Measurements from ENCODE around the gene LECT2.

Gene LECT2

DNA sequence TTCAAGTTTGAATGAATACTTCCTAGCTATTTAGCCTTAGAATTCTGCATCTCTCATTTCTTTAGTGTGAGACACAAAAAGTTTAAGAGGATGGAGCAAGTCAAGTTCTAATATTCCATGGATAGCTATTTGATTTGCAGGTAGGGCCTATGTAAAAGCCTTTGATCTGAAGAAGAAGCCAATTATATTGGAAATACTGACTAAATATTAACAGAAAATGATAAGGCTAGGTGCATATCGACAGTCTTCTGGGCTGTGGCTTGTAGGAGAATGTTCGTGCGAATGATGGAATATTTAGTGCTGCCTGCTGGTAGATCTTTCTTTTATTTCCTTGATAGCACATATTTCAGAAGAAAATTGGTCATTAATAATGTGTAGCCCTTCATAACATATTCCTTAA is at the start of gene LECT2:
LECT2 (minus strand) TSS at position 85 of the 400 bp plus-strand sequence. CDS start 150 bp downstream, outside the sequence.
- no peak for DNase-seq (ENCODE audit: low spot score)

DNA sequence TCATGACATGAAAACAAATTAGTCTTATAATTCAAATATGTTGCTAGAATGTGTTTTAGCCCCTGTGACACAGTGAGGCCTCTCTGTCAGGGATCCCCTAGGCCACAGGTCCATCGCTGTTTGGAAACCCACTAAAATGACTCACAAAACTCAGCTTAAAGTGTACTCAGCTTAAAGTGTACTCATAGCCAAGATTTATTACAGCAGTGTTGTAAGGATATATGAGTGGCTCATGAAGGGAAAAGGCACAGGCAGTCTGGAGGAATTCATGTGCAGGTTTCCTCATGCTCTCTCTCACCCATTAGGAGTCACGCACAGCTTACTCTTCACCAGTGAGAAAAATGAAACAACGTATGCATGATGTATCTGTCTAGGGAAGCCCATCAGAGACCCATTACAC is 49.7 kb upstream of the LECT2 start:
- no peak for DNase-seq (ENCODE audit: low spot score)

DNA sequence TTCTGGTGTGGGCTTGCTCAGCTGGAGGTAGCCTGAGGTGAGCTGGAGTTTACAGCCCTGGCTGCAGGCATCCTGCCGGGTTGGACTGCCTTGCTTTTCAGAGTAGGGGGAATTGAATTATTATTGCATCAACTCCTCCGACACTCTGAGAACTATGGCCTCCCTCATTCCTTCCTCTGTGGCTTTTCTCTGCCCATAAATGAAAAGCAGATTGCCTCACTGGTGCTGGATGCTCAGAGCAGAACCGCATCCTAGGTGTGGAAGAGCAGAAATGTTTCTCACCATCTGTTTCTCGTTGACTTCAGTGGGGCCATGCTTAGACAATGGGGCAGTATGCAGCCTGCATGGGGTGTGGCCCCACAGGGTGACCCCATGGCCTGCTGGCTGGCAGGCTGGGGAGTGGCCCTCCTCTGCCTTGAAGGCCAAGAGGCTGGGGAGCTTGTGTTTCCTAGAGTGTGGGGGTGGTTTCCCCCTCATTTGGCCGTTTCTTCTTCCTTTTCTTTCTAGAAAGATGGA is 46.7 kb upstream of the LECT2 start:
- no peak for DNase-seq (ENCODE audit: low spot score)

DNA sequence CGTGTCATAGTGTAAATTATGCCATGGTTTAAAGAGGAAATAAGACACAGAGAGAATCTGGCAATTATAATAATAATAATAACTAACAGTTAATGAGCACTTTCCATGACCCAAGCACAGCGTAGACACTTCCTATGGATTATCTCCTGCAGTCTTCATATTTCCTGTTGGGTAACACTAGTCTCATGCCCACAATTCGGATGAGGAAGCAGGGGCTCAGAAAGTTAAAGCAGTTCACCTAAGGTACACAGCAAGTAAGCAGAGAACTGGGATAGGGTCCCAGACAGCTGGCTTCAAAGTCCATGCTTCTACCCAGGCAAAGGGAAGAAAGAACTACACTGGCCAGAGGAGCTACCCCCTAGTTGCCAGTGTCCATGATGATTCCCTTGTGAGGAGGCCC is 46.1 kb upstream of the LECT2 start:
- DNase-seq (ENCODE audit: low spot score) = no peak

DNA sequence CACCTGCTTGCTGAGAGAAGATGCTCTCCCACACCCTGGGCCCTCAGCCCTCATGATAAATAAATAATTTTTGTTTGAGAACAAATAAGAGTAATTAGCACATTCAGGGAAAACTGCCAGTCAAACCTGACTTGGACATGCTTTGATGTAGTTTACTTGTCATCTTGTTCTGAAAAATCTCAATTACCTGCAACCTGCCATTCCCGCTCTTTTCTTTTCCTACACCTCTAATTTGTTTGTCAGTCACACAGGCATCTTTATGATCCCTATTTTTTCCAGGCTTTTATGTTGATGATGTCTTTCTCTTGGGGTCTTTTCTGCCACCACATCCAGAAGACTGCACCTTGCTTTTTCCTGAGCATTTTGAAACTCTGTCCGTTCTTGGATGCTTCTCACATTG is 45.4 kb upstream of the LECT2 start:
- DNase-seq (ENCODE audit: low spot score) = no peak

DNA sequence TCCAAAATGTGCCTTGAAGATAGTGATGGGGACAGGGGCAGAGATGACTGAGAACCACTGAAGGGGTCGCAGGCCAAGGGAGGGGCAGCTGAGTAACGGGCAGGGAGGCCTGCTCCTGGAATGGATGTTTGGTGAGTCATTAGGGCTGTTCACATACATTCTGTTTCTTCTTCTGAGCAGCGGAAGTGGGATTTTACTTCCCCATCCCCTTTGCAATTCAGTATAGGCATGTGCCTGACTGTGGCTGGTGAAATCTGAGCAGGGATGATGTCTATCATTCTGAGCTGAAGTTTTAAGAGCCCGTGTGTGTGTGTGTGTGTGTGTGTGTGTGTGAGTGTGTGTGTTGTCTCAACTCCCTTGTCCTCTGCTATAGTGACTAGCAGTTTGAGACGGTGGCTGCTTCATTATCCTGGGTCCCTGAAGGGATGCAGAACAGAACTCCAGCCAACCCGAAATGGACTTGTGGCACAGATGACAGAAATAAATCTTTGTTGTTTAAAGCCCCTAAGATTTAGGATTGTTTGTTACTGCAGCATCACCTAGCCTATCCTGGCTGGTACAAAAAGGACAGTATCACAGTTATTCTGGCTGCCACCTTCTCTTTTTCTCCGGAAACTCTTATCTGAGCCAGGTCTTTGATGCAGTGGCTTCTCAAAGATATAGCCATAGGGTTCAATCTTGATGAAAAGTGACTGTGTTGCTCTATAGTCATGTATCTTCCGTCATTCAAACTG is 44.8 kb upstream of the LECT2 start:
- no peak for DNase-seq (ENCODE audit: low spot score)

DNA sequence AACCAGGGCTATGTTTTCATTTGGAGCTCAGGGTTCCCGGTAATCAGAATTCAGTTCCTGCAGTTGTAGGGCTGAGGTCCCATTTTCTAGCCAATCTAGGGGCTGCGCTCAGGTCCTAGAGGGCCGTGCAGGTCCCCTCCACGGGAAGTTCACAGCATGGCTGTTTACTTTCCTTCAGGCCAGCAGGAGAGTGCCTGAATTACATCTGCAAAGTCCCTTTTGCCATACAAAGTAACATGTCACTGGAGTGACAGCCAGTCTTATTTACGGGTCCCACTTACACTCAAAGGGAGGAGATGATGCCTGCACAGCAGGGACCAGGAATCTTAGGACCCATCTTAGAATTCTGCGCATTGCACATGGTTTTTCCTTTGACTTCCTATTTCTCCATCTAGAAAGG is 44.1 kb upstream of the LECT2 start:
- DNase-seq (ENCODE audit: low spot score) = no peak

DNA sequence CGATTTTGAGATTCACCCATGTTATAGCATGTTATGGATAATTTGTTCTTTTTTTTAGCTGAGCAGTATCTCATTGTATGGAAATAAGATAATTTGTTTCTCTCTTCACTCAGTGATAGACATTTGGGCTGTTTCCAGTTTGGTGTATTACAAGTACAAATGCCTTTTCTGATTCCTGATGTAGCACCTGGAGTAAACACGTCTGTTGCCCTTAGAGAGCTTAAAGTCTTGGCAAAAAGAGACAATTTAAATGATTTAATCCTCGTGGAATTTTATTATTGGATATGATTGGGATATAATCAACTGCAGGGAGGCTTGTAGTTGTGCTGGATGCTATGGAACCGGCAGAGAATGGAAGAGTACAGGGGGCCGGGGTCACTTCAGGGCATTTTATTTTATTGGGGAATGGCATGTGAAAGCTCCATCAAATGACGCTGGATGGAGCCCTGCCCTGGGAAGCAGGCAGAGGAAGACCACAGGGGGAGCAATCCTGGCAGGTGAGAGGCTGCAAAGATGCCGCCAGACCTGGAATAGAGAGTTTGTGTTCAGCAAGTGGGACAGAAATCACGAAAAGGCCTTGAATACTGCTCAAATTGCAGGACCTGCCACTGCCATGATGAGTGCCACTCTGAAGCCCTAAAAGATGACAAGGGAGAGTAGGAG is 43.0 kb upstream of the LECT2 start:
- no peak for DNase-seq (ENCODE audit: low spot score)

DNA sequence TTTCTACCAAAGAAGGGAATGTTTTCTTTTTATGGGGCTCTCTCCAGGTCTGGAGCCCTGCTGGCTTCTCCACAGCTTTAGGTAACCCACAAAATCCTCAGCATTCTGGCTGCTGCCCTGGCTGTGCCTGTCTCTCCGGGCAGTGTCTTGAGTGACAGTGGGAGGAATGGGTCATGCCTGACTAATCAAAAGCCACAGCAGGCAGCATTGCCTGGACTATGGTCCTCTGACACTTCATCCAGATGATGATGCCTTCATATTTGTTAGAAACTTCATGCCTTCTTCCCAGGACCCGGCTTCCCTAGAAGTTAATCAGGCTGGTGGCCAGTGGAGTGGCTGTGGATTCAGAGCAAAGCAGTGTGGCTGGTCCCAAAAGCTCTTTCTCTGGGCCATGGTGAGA is 41.8 kb upstream of the LECT2 start:
- no peak for DNase-seq (ENCODE audit: low spot score)

DNA sequence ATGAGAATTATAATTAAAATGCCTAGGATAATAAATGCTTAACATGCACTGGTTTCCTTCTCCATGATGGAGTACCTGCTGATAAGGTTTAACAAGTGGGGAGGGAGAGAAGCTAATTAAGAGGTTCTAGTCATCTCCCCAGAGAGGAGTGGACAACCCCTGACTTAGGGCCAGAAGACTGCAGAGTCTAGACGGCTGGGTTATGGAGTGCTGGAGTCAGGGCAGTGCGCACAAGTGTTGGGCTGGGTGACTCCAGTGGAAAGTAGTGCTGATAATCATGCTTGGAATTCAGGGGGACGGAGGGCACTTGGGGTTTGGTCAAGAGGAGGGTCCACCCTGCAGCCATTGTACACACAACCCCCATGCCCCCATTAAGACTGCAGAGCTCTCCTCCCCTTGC is 41.2 kb upstream of the LECT2 start:
- no peak for DNase-seq (ENCODE audit: low spot score)

DNA sequence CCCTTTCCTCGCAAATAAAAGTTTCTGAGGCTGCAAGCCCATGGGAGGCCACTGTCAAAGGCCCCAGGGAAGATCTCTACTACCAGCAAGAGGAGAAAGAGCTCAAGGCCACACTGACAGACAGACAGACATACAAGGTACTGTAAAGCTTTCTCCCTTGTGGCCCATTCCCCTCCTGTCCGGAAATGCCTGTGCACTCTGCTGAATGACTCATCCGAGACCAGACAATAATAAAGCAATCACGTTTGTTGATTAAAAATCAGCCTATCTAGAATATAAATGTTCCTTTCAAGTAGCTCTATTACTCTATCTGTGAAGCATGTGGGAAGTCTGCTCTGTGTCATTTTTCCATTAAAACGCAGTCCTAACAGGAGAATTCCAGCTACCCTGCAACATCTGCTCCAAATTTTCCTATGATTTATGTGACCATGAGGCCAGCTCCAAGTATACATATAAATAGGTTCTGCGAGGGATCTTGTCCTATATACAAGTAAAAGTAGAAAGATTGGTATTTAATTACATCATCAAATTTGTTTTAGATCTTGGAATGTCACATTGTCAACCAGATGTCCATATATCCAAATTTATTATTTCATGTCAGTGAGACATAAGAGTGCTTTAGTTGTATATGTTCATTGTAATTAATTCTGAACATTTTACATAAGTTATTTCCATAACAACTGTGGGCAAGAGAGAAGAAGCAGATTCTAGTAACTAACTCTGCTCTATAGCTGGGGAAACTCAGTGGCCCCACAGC is 39.3 kb upstream of the LECT2 start:
- no peak for DNase-seq (ENCODE audit: low spot score)

DNA sequence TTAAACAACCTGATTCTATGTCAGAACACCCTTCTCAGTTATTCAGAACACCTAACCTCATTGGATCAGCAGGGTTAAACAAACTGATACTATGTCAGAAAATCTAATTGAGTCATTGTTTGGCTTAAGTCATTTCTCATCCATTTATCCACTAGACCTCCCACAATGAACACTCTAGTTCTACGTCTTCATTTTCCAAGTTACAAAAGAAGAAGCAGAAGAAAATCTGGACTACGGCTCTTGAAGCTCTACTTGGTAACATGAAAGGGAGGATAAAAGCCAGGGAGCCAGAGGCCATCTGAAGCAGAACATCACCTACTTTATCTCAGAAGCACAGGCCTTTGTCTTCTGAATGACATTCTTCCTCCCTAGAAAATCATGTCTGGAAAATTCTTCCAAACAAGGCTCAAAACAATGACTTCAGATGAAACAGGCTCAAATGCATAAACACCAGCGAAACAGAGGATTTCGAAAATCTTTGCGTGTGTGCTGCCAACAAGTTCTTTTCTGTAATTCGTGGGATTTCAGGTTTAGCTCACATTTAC is 38.6 kb upstream of the LECT2 start:
- no peak for DNase-seq (ENCODE audit: low spot score)

DNA sequence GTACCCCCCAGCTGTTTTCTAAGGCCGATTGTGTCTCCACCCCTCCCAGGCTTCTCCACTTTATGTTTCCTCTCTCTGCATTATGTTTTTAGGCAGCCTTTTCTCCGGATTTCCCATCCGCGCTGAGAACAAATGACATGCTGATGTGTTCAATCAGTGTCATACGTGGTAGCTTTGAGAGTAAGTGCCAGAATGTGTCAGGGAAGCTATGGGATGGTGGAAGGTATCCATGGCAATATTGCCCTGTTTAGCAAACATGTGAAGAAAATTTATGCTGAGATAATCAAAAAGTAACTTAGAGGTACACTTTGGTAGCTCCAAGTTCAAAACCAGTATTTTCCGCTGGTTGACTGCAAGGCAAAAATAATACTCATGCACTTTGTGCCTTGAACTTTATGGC is 36.6 kb upstream of the LECT2 start:
- DNase-seq (ENCODE audit: low spot score) = no peak

DNA sequence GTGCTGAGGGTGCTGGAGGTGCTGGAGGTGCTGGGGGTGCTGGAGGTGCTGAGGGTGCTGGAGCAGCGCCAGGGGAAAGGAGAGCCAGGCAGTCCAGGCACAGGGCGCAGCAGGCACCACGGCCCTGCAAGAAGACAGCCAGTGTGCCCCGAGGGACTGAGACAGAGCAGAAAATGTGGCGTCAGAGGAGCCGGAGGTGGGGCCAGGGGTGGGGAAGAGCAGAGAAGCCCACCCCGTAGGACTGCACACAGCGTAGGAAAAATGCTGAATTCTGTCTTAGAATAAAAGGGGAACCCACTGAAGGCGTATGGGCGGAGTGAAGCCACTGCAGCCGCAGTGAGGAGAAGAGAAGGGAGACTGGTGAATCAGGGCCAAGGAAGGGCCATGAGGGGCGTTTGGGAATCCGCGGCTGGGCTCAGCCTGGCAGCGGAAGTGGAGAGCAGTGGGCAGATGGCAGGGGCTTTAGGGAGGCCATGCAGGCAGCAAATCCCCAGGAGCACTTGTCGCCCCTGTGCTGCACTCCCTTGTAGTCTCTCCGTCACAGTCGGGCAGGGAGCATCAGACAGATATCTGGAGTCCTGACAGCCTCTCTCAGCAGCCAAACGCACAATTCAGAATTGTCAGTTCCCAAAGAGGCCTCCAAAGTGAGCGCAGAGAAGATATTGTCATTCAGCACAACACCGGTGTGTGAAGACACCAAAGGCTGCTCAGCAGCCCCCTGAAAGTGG is 35.9 kb upstream of the LECT2 start:
- DNase-seq (ENCODE audit: low spot score) = no peak

DNA sequence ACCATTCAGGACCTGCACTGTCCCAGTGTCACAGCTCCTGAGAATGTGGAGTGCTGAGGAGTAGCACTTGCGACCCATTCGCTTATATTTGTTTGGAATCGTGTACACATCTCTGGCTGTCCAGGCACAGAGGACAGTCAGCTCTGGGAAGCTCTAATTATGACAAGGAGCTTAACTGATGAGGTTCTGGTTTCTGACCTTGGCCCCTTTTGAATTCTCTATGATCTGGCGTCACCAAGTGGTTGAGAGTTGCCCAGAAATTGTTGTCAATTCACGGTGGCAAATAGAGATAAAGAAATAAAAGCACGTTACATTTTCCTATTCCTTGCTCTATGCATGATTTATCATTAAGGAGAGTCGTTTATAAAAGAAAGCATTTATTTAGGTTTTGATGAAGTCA is 34.9 kb upstream of the LECT2 start:
- no peak for DNase-seq (ENCODE audit: low spot score)

DNA sequence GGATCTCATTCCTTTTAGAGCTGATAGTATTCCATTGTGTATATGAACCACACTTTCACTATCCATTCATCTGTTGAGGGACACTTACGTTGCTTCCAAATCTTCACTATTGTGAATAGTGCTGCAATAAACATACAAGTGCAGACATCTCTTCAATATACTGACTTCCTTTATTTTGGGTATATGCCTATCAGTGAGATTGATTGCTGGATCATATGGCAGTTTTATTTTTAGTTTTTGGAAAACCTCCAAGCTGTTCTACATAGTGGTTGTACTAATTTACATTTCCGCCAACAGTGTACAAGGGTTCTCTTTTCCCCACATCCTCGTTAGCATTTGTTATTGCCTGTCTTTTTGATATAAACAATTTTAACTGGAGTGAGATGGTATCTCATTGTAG is 33.8 kb upstream of the LECT2 start:
- no peak for DNase-seq (ENCODE audit: low spot score)

DNA sequence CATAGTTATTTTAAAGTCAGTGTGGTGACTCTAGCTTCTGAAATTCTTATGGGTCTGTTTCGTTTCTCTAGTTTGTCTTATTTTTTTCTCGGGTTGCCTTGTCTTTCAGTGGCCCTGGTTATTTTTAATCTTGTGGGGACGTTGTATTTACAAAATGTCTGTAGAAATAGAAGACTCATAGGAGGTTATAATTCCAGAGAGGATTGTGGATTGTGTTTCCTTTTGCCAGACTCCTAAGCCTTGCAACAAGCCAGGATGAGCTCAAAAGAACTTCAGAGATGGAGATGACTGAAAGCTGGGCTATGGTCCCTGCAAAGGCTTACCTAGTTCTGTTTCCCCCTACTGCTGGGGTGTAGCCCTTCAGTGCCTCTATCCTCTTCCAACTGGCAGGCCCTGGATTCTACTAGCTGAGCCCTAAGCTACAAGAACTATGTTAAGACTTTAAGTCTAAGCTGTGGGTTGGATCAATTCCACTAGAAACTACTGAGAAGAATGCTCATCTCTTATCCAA is 32.2 kb upstream of the LECT2 start:
- no peak for DNase-seq (ENCODE audit: low spot score)

DNA sequence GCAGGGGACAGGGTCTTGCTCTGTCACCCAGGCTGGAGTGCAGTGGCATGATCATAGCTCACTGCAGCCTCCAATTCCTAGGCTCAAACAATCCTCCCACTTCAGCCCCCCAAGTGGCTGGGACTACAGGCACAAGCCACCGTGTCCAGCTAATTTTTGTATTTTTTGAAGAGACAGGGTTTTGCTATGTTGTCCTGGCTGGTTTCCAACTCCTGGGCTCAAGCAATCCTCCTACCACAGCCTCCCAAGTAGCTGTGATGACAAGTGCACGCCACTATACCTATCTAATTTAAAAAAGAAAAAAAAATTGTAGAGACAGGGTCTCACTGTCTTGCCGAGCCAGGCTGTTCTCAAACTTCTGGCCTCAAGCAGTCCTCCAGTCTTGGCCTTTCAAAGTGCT is 31.6 kb upstream of the LECT2 start:
- DNase-seq (ENCODE audit: low spot score) = no peak

DNA sequence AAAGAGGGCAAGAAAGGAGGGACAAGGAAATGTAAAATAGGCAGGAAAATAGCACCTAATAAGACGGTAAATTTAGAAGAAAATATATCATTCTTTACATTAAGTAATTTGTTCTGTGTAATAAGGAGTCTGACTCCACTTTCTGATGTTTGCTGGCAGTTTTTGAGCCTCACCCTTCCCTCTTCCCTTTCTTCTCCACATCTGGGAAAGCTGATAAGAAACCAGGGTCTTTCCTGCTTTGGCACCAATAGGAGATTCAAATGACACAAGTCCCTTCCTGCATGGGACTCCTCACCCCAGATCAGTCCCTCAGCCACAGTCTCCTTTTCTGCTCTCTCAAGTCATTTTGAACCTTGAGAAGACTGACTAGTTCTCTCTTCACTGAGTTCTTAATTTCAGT is 31.2 kb upstream of the LECT2 start:
- DNase-seq (ENCODE audit: low spot score) = no peak

DNA sequence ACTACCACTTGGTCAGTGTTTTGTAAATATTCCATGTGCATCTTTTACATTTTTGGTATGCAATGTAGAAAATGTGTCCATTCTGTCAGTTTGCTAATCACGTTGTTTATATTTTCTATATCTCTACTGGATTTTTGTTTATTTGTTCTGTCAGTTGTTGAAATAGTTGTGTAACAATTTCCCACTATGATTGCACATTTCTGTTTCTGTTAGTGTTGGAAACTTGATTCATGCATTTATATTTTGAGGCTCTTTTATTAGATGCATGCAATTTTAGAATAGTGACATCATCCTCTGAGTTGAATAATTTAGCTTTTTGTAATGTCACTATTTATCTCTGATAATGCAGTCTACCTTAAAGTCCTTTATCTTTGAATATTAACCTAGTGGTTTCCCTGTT is 25.8 kb upstream of the LECT2 start:
- no peak for DNase-seq (ENCODE audit: low spot score)

DNA sequence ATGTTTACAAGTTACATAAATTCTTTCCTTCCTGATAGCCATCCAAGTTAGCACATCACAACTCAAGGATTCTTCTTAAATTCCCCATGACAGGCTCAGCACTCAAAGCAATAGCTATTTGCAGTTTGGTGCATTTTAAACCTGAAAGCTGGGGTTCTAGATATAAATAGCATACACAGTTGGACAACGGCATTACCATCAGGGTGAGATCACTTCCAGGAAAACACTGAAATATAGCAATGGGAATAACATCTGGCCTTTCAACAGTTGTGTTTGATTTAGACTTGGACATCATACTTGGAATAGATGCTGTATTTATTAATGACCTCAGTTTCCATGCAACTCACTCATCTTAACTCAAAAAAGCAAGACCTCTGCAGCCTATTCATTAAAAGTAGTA is 24.7 kb upstream of the LECT2 start:
- DNase-seq (ENCODE audit: low spot score) = no peak

DNA sequence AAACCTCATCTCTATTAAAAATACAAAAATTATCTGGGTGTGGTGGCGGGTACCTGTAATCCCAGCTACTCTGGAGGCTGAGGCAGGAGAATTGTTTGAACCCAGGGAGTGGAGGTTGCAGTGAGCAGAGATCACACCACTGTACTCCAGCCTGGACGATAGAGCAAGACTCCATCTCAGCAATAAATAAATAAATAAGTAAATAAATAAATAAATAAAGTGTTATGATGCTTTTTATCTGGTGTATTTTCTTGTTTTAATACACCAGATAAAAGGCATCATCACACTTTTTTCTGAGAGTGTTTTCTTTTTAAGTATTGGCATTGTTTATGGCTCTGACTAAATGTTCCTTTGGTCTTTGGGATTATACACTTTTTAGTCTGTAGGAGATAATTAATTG is 24.2 kb upstream of the LECT2 start:
- DNase-seq (ENCODE audit: low spot score) = no peak
